Measurements from ENCODE around the gene SRRM3. TPM values are rescaled to one million over a fixed set of nuclear protein-coding genes. Genes with fewer than 3 reads are reported as not detected.
"Not testable (repeated sequence)": the region's sequence is repeated elsewhere in the genome, so short reads cannot be mapped to it uniquely, and the experiment has no call there.

The SRRM3 gene
- total RNA-seq, 1 experiment from 2014 or later: 0.74 TPM

- Histone ChIP-seq H3K9me3 (ENCODE audit: insufficient read depth, low read depth) (no peaks in the 10 kb centered on the region), H2AFZ (no peak overlapping the region), H3K27ac (no peak overlapping the region), H3K27me3 (ENCODE audit: insufficient read depth, low read depth) (peaks cover 19% of the 10 kb centered on the region), H3K4me2 (no peak overlapping the region), H3K9me2 (ENCODE audit: insufficient read depth) (no peaks in the 10 kb centered on the region), H3F3A (ENCODE audit: insufficient read depth, low read depth) (no peaks in the 10 kb centered on the region), H3K79me2 (ENCODE audit: low read depth) (no peaks in the 10 kb centered on the region), H4K20me1 (ENCODE audit: insufficient read depth) (no peaks in the 10 kb centered on the region), H3K4me1 (replicated peaks; ENCODE audit: insufficient read depth) (no peaks in the 10 kb centered on the region), H3K36me3 (ENCODE audit: low read depth) (no peaks in the 10 kb centered on the region), H3K4me3 (no peak overlapping the region)
- intact Hi-C loops (cut with micrococcal nuclease; ENCODE audit: unreplicated experiment): no loop called here
- BruUV-seq (replicated peaks): no TSS peak
- CTCF ChIA-PET: interaction anchor here (1.1 kb wide), 1 partner anchor 21 kb away, joined by 3 read pairs; no protein-coding TSS in a partner anchor
- TF ChIP-seq EZH2 (IDR thresholded peaks at IDR 0.05; ENCODE audit: low read depth): no peak
- TF ChIP-seq CTCF (conservative IDR thresholded peaks at IDR 0.05): no peak
- no peak for DNase-seq
- POLR2A ChIA-PET (ENCODE audit: unreplicated experiment): no interaction called here
Observed at GRCh38 chr7:76269895-76270294, 68.2 kb downstream of the SRRM3 start.

- H3K9me3 ChIP-seq (ENCODE audit: insufficient read depth, low read depth); H3K36me3 ChIP-seq (ENCODE audit: low read depth); BruUV-seq (replicated peaks); H3F3A ChIP-seq (ENCODE audit: insufficient read depth, low read depth); CTCF ChIA-PET; H3K4me1 ChIP-seq (replicated peaks; ENCODE audit: insufficient read depth); H3K4me2 ChIP-seq; H3K9me2 ChIP-seq (ENCODE audit: insufficient read depth); DNase-seq; H3K79me2 ChIP-seq (ENCODE audit: low read depth); H2AFZ ChIP-seq; H3K27ac ChIP-seq; H4K20me1 ChIP-seq (ENCODE audit: insufficient read depth); intact Hi-C loops (cut with micrococcal nuclease; ENCODE audit: unreplicated experiment); H3K4me3 ChIP-seq: not testable (repeated sequence)
- POLR2A ChIA-PET (ENCODE audit: unreplicated experiment): interaction anchor here (0.5 to 0.6 kb wide), 2 partner anchors 12 to 102 kb away, joined by 3 to 4 read pairs; no protein-coding TSS in a partner anchor
- H3K27me3 ChIP-seq (ENCODE audit: insufficient read depth, low read depth): peaks cover 21% of the 10 kb centered on the region
Observed at GRCh38 chr7:76271384-76271783, 69.7 kb downstream of the SRRM3 start.

DNA sequence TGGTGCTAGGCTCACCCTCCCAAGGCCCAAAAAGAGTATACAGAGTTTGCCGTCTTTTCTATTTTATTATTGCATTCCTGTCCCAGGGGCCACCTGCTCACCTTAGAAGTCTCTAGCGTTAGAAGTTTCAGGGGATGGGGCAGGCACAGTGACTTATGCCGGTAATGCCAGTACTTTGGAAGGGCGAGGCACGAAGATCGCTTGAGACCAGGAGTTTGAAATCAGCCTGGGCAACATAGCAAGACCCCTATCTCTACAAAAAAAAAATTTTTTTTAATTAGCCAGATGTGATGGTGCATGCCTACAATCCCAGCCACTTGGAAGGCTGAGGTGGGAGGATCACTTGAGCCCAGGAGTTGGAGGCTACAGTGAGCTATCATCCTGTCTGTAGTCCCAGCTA lies 70.4 kb downstream of the SRRM3 start:
- Histone ChIP-seq H3K36me3 (ENCODE audit: low read depth) (no peaks in the 10 kb centered on the region), H3K4me3 (no peak overlapping the region), H4K20me1 (ENCODE audit: insufficient read depth) (no peaks in the 10 kb centered on the region), H3F3A (ENCODE audit: insufficient read depth, low read depth) (no peaks in the 10 kb centered on the region), H3K4me1 (replicated peaks; ENCODE audit: insufficient read depth) (no peaks in the 10 kb centered on the region), H3K27ac (no peak overlapping the region), H3K9me3 (ENCODE audit: insufficient read depth, low read depth) (no peaks in the 10 kb centered on the region), H3K4me2 (no peak overlapping the region), H3K9me2 (ENCODE audit: insufficient read depth) (no peaks in the 10 kb centered on the region), H3K79me2 (ENCODE audit: low read depth) (no peaks in the 10 kb centered on the region), H3K27me3 (ENCODE audit: insufficient read depth, low read depth) (peaks cover 28% of the 10 kb centered on the region), H2AFZ (no peak overlapping the region)
- ChIA-PET POLR2A (ENCODE audit: unreplicated experiment) (no interaction called here), CTCF (no interaction called here)
- TF ChIP-seq EZH2 (IDR thresholded peaks at IDR 0.05; ENCODE audit: low read depth): no peak
- TF ChIP-seq CTCF (conservative IDR thresholded peaks at IDR 0.05): no peak
- BruUV-seq (replicated peaks): no TSS peak
- intact Hi-C loops (cut with micrococcal nuclease; ENCODE audit: unreplicated experiment): no loop called here
- DNase-seq: no peak

GRCh38 chr7:76272851-76273497 lies 71.3 kb downstream of the SRRM3 start:
- Histone ChIP-seq H3K9me2 (ENCODE audit: insufficient read depth) (no peaks in the 10 kb centered on the region), H3K27me3 (ENCODE audit: insufficient read depth, low read depth) (peaks cover 34% of the 10 kb centered on the region), H3K4me2 (no peak overlapping the region), H3K36me3 (ENCODE audit: low read depth) (no peaks in the 10 kb centered on the region), H4K20me1 (ENCODE audit: insufficient read depth) (no peaks in the 10 kb centered on the region), H2AFZ (no peak overlapping the region), H3K4me1 (replicated peaks; ENCODE audit: insufficient read depth) (no peaks in the 10 kb centered on the region), H3K79me2 (ENCODE audit: low read depth) (no peaks in the 10 kb centered on the region), H3F3A (ENCODE audit: insufficient read depth, low read depth) (no peaks in the 10 kb centered on the region), H3K4me3 (no peak overlapping the region), H3K27ac (no peak overlapping the region), H3K9me3 (ENCODE audit: insufficient read depth, low read depth) (no peaks in the 10 kb centered on the region)
- CTCF ChIA-PET: no interaction called here
- BruUV-seq (replicated peaks): no TSS peak
- TF ChIP-seq CTCF (conservative IDR thresholded peaks at IDR 0.05) (no peak), EZH2 (IDR thresholded peaks at IDR 0.05; ENCODE audit: low read depth) (no peak)
- DNase-seq: no peak
- POLR2A ChIA-PET (ENCODE audit: unreplicated experiment): interaction anchor here (0.7 kb wide), 1 partner anchor 204 kb away, joined by 7 read pairs; no protein-coding TSS in a partner anchor
- intact Hi-C loops (cut with micrococcal nuclease; ENCODE audit: unreplicated experiment): no loop called here

Data from PC-9 (cell line).